Glutamatergic neuron (in vitro differentiated cells): ENCODE results near the gene MTAP. TPM values are rescaled to one million over a fixed set of nuclear protein-coding genes. Genes with fewer than 3 reads are reported as not detected.

Experiments used
- DNase-seq: peaks from one replicate; pipeline ENCODE4 v3.0.0; 2022
- H3K27ac Mint-ChIP-seq: one replicate; pipeline ENCODE4 v1.8.0; 2020; ENCODE audit warnings: mild to moderate bottlenecking, mixed read lengths, inconsistent platforms; ENCODE audit not compliant: unreplicated experiment
- H3K27me3 Mint-ChIP-seq: one replicate; pipeline ENCODE4 v1.8.0; 2020; ENCODE audit warnings: mild to moderate bottlenecking, moderate library complexity, mixed read lengths, inconsistent platforms; ENCODE audit not compliant: unreplicated experiment
- H3K36me3 Mint-ChIP-seq: one replicate; pipeline ENCODE4 v1.8.0; 2020; ENCODE audit warnings: mild to moderate bottlenecking, mixed read lengths, inconsistent platforms; ENCODE audit not compliant: unreplicated experiment
- H3K4me1 Mint-ChIP-seq: one replicate; pipeline ENCODE4 v1.8.0; 2020; ENCODE audit warnings: mild to moderate bottlenecking, low read depth, mixed read lengths, inconsistent platforms; ENCODE audit not compliant: unreplicated experiment
- H3K4me3 Mint-ChIP-seq: one replicate; pipeline ENCODE4 v1.8.0; 2020; ENCODE audit warnings: mild to moderate bottlenecking, mixed read lengths, inconsistent platforms; ENCODE audit not compliant: unreplicated experiment
- H3K9me3 Mint-ChIP-seq: one replicate; pipeline ENCODE4 v1.8.0; 2020; ENCODE audit warnings: mild to moderate bottlenecking, moderate library complexity, mixed read lengths, inconsistent platforms; ENCODE audit not compliant: unreplicated experiment
- CTCF ChIP-seq: fragments of 200-600 bp; sonication (generic); IDR thresholded peaks from one replicate; pipeline ENCODE4 v1.5.0; 2021; ENCODE audit not compliant: partially characterized antibody, unreplicated experiment
- total RNA-seq: library from RNA; stranded (reverse); fragmentation: NEBNext Ultra II Directional; extraction: Animal tissue kit (Norgen Biotek cat#: 25700); gene quantifications from one replicate; pipeline ENCODE4 v1.2.1, GENCODE V29; 2021; ENCODE audit not compliant: unreplicated experiment

MTAP gene
- total RNA-seq, 1 donor from 2014 or later: 48.1 TPM

- Mint-ChIP-seq H3K27ac (no peak overlapping the region), H3K9me3 (peaks cover 4% of the 10 kb centered on the region), H3K4me3 (no peak overlapping the region), H3K4me1 (no peaks in the 10 kb centered on the region), H3K36me3 (peaks cover 5% of the 10 kb centered on the region), H3K27me3 (peaks cover 16% of the 10 kb centered on the region)
- TF ChIP-seq CTCF: no peak
- DNase-seq: no peak
Observed at GRCh38 chr9:21982861-21983560, 180.6 kb downstream of the MTAP start.

GRCh38 chr9:21983561-21983935 is 181.1 kb downstream of the MTAP start:
- no peak for DNase-seq
- no peak overlapping the region for H3K27ac Mint-ChIP-seq
- no peak for TF ChIP-seq CTCF
- peaks cover 6% of the 10 kb centered on the region for H3K9me3 Mint-ChIP-seq
- peaks cover 5% of the 10 kb centered on the region for H3K36me3 Mint-ChIP-seq
- no peaks in the 10 kb centered on the region for H3K4me1 Mint-ChIP-seq
- H3K4me3 Mint-ChIP-seq: no peak overlapping the region
- H3K27me3 Mint-ChIP-seq: peaks cover 18% of the 10 kb centered on the region

- no peak overlapping the region for H3K27ac Mint-ChIP-seq
- H3K27me3 Mint-ChIP-seq: peaks cover 15% of the 10 kb centered on the region
- DNase-seq: no peak
Observed at GRCh38 chr9:21984101-21984500, 181.7 kb downstream of the MTAP start.

GRCh38 chr9:21985964-21986667 is 183.7 kb downstream of the MTAP start:
- no peak overlapping the region for H3K4me3 Mint-ChIP-seq
- H3K9me3 Mint-ChIP-seq: peaks cover 6% of the 10 kb centered on the region
- H3K4me1 Mint-ChIP-seq: no peaks in the 10 kb centered on the region

More at GRCh38 chr9:21984101-21984500, 181.7 kb downstream of the MTAP start:
- no peak for TF ChIP-seq CTCF
- H3K9me3 Mint-ChIP-seq: peaks cover 6% of the 10 kb centered on the region
- H3K36me3 Mint-ChIP-seq: peaks cover 4% of the 10 kb centered on the region
- H3K4me3 Mint-ChIP-seq: no peak overlapping the region
- no peaks in the 10 kb centered on the region for H3K4me1 Mint-ChIP-seq

More at GRCh38 chr9:21985964-21986667, 183.7 kb downstream of the MTAP start:
- TF ChIP-seq CTCF: no peak
- DNase-seq: no peak
- Mint-ChIP-seq H3K36me3 (no peaks in the 10 kb centered on the region), H3K27me3 (peaks cover 20% of the 10 kb centered on the region), H3K27ac (no peak overlapping the region)

Other genes with a start within 250 kb of the MTAP start
- gene CDKN2A, start 191.8 kb downstream of the MTAP start, total RNA-seq: not detected
- not detected for gene CDKN2B-AS1, start 192.2 kb downstream of the MTAP start, total RNA-seq
- 0.93 TPM for gene CDKN2B, start 206.7 kb downstream of the MTAP start, total RNA-seq